Kidney (tissue), 14 donors: ENCODE measurements around the gene SPG21. TPM values are rescaled to one million over a fixed set of nuclear protein-coding genes. Genes with fewer than 3 reads are reported as not detected.

Source experiments
- DNase-seq, 5 donors: peaks; one replicate each; pipeline ENCODE4 v3.0.0-alpha.2; 2013 to 2020
- FAIRE-seq: peaks from 2 replicates; lab custom pipeline; 2012; peaks lifted over from hg19 to GRCh38; lab: Jason Lieb, UNC
- H3K27ac ChIP-seq, 2 donors: one replicate each; pipeline ENCODE4 v1.7.0; 2013; ENCODE audit warnings: low read depth in 2 of 2, low read length in 2 of 2, inconsistent platforms in 1 of 2
- H3K27me3 ChIP-seq: one replicate; pipeline ENCODE4 v1.7.1; 2013; ENCODE audit warnings: low read length, inconsistent platforms; ENCODE audit not compliant: control insufficient read depth, insufficient read depth
- H3K36me3 ChIP-seq, 3 donors: one replicate each; pipeline versions ENCODE4 v1.7.0 to v1.7.1; 2013; ENCODE audit warnings: low read length in 3 of 3, control low read depth in 1 of 3, inconsistent platforms in 1 of 3; ENCODE audit not compliant: insufficient read depth in 3 of 3, control insufficient read depth in 2 of 3
- H3K4me1 ChIP-seq, 3 donors: one replicate each; pipeline versions ENCODE4 v1.7.0 to v1.7.1; 2013; ENCODE audit warnings: low read length in 3 of 3, inconsistent platforms in 1 of 3, low read depth in 1 of 3; ENCODE audit not compliant: control insufficient read depth in 2 of 3, insufficient read depth in 2 of 3
- H3K4me3 ChIP-seq, 3 donors: one replicate each; pipeline versions ENCODE4 v1.7.0 to v1.8.1; 2013; ENCODE audit warnings: low read length in 3 of 3, control low read depth in 1 of 3, inconsistent platforms in 1 of 3
- H3K9ac ChIP-seq, 3 donors: one replicate each; pipeline versions ENCODE4 v1.7.0 to v1.7.1; 2013; ENCODE audit warnings: low read length in 3 of 3, control low read depth in 1 of 3, inconsistent platforms in 1 of 3
- H3K9me3 ChIP-seq, 3 donors: one replicate each; pipeline versions ENCODE4 v1.7.0 to v1.7.1; 2013; ENCODE audit warnings: low read length in 3 of 3, control low read depth in 1 of 3, inconsistent platforms in 1 of 3; ENCODE audit not compliant: control insufficient read depth in 2 of 3, insufficient read depth in 1 of 3
- intact Hi-C: fragments of 100-400 bp; cut with DNase I; formaldehyde crosslinking; loops from one replicate; pipeline ENCODE4 v1.11.1; 2022
- polyA plus RNA-seq: library from polyadenylated mRNA; stranded (reverse); fragments of 350-450 nt; fragmentation: Illumina TruSeq; extraction: RNeasy Lipid Tissue Mini Kit (QIAGEN cat#74804); gene quantifications from one replicate; pipeline ENCODE4 v1.2.3, GENCODE V29; 2014; ENCODE audit warnings: low read depth, low replicate concordance; ENCODE audit not compliant: insufficient read depth
- total RNA-seq: library from RNA; stranded (reverse); fragmentation: NEBNext Ultra II Directional; extraction: Animal tissue kit (Norgen Biotek cat#: 25700); gene quantifications from one replicate; pipeline ENCODE4 v1.2.1, GENCODE V29; 2021
- TF ChIP-seq, protein P1 (sequence below): IDR thresholded peaks from 3 replicates; pipeline ENCODE4 v1.5.1; 2012; ENCODE audit warnings: mild to moderate bottlenecking, moderate library complexity, borderline replicate concordance; ENCODE audit not compliant: insufficient read depth; ENCODE audit errors: extremely low read depth
- donor health status: control.
- donor health status: control.
- donor health status: control.
- donor health status: control.
- donor health status: control.
- donor health status: DM: yes; HTN: yes; CAD: no.
- donor health status: Normal renal cell carcinoma (clear cell type).

Gene SPG21
- total and polyA plus RNA-seq, 2 donors from 2014 or later = 82.8 to 115 TPM

GRCh38 chr15:65033659-65034269 lies 44.0 kb upstream of the SPG21 start:
- no peak overlapping the region for H3K4me3 ChIP-seq
- DNase-seq (peak in 2 of 5 donors; percentile 43 to 56), FAIRE-seq (no peak)
- H3K9ac ChIP-seq = no peak overlapping the region
- H3K4me1 ChIP-seq = peaks cover 0 to 11% (median 3%) of the 10 kb centered on the region in 3 donors
- TF ChIP-seq, protein P1, sequence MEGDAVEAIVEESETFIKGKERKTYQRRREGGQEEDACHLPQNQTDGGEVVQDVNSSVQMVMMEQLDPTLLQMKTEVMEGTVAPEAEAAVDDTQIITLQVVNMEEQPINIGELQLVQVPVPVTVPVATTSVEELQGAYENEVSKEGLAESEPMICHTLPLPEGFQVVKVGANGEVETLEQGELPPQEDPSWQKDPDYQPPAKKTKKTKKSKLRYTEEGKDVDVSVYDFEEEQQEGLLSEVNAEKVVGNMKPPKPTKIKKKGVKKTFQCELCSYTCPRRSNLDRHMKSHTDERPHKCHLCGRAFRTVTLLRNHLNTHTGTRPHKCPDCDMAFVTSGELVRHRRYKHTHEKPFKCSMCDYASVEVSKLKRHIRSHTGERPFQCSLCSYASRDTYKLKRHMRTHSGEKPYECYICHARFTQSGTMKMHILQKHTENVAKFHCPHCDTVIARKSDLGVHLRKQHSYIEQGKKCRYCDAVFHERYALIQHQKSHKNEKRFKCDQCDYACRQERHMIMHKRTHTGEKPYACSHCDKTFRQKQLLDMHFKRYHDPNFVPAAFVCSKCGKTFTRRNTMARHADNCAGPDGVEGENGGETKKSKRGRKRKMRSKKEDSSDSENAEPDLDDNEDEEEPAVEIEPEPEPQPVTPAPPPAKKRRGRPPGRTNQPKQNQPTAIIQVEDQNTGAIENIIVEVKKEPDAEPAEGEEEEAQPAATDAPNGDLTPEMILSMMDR = peak; percentile 64
- intact Hi-C loops = no loop called here
- no peaks in the 10 kb centered on the region for H3K9me3 ChIP-seq
- H3K27me3 ChIP-seq = no peaks in the 10 kb centered on the region
- no peaks in the 10 kb centered on the region for H3K36me3 ChIP-seq
- H3K27ac ChIP-seq = peak overlapping the region in 1 of 2 donors; percentile 23

DNA sequence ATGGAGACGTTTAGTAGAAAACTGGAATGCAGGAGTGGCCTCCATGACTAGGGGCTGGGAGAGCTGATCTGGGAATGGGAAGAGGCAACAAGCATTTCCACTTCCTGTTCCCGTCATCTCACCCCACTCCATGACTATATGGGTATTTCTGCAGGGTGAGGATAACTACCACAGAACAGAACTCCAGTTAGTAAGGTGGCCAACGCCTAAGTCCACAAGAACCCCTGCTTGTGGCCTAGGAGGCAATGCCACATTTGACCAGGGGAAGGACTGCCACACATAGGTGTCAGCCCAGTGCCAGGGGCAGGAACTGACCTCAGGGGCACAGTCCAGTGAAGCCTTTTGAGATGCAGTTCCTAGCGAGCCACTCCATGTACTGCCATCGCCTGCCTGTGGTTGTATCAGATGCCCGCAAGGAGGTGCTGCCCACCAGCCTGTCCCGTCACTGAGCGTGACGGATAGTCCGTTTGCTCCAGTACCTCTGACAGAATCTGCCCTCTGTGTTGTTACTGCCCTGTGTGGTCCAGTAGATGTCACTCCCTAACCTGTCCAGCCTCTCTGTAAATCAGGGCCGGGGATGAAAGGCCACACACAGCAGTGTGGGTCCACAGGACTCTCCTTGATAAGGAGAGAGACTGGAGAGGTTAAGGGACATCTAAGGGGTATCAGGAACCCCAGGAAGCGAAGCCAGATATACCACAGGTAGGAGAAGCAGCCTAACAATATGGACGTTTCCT lies 43.3 kb upstream of the SPG21 start:
- TF ChIP-seq, protein P1 = peak; percentile 89
- DNase-seq = peak; percentile 81 to 91 (median 86)
- no peak overlapping the region for H3K4me3 ChIP-seq
- H3K9ac ChIP-seq = no peak overlapping the region
- H3K36me3 ChIP-seq = no peaks in the 10 kb centered on the region
- H3K4me1 ChIP-seq = peaks cover 0 to 17% (median 3%) of the 10 kb centered on the region in 3 donors
- no peaks in the 10 kb centered on the region for H3K27me3 ChIP-seq
- H3K27ac ChIP-seq = peak overlapping the region in 1 of 2 donors; percentile 23
- intact Hi-C loops = no loop called here
- FAIRE-seq = no peak
- no peaks in the 10 kb centered on the region for H3K9me3 ChIP-seq

- Histone ChIP-seq H3K9ac (no peak overlapping the region), H3K27ac (no peak overlapping the region), H3K36me3 (peaks cover 0 to 3% (median 3%) of the 10 kb centered on the region in 3 donors), H3K9me3 (no peaks in the 10 kb centered on the region), H3K4me3 (peak overlapping the region in 1 of 3 donors; percentile 73), H3K27me3 (no peaks in the 10 kb centered on the region), H3K4me1 (peaks cover 0 to 19% (median 3%) of the 10 kb centered on the region in 3 donors)
- intact Hi-C loops = no loop called here
- TF ChIP-seq, protein P1 = no peak
- no peak for FAIRE-seq
- DNase-seq = no peak
These were observed 40.1 kb upstream of the SPG21 start for GRCh38 chr15:65029736-65030208.
